Panc1 (cell line): ENCODE measurements around the gene RAB21.

Source experiments
- POLR2AphosphoS5 ChIP-seq: IDR thresholded peaks from 2 replicates; pipeline ENCODE4 v1.6.1; 2012; ENCODE audit warnings: mild to moderate bottlenecking, low read depth, low read length, moderate library complexity
- SIN3A ChIP-seq: IDR thresholded peaks from 2 replicates; pipeline ENCODE4 v1.6.1; 2012; ENCODE audit warnings: low read depth, mild to moderate bottlenecking, low read length, moderate library complexity, borderline replicate concordance; ENCODE audit not compliant: insufficient read depth
- TF ChIP-seq, protein P1 (sequence below): fragments of 450-650 bp; IDR thresholded peaks from 2 replicates; pipeline ENCODE4 v1.5.1; 2017; ENCODE audit warnings: mild to moderate bottlenecking
- TF ChIP-seq, protein P2 (sequence below), 2 experiments: IDR thresholded peaks; 2 replicates each; pipeline ENCODE4 v1.6.1; 2011 to 2012; ENCODE audit warnings: low read depth in 2 of 2, control low read depth in 1 of 2, low read length in 1 of 2, mild to moderate bottlenecking in 1 of 2, moderate library complexity in 1 of 2; ENCODE audit not compliant: insufficient read depth in 1 of 2

DNA sequence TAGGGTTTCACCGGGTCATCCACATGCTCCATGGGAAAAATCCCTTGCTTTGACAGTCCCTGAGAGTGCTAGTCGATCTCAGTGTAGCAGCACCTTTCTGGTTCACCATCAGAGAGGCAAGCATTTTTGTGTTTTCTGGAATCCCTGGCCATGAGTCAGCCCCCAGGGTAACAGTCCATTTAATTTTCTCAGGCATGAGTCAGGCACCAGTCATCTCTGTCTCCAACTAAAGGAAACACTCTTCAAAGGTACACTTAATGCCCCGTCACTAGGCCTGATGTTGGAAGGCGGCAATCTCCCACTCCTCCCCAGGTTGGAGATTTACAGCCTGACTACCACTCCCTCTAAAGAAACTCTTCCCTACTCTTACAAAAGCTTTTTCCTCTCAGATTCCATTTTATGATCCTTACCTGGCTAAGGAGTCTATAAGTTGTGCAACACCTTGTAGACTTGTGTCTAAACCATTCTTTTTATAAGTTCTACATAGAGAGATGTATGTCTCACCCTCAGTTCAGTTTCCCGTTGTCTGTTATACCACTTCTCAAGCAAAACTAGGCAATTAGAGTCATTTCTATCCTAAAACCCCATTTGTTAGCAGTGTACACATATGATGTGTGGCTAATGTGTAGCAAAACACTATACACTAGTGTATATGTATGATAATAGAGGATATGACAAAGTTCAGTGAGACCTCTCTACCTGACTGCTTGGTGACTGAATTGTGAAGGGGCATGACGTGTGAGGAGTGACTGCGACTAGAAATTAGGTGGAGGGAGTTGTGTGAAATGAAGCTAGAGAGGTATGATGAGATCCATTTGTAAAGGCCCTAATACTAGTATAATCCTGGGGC, 44.2 kb upstream of the RAB21 start:
- TF ChIP-seq, protein P1, sequence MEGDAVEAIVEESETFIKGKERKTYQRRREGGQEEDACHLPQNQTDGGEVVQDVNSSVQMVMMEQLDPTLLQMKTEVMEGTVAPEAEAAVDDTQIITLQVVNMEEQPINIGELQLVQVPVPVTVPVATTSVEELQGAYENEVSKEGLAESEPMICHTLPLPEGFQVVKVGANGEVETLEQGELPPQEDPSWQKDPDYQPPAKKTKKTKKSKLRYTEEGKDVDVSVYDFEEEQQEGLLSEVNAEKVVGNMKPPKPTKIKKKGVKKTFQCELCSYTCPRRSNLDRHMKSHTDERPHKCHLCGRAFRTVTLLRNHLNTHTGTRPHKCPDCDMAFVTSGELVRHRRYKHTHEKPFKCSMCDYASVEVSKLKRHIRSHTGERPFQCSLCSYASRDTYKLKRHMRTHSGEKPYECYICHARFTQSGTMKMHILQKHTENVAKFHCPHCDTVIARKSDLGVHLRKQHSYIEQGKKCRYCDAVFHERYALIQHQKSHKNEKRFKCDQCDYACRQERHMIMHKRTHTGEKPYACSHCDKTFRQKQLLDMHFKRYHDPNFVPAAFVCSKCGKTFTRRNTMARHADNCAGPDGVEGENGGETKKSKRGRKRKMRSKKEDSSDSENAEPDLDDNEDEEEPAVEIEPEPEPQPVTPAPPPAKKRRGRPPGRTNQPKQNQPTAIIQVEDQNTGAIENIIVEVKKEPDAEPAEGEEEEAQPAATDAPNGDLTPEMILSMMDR: no peak
- TF ChIP-seq SIN3A (no peak), POLR2AphosphoS5 (no peak)
- TF ChIP-seq, protein P2, sequence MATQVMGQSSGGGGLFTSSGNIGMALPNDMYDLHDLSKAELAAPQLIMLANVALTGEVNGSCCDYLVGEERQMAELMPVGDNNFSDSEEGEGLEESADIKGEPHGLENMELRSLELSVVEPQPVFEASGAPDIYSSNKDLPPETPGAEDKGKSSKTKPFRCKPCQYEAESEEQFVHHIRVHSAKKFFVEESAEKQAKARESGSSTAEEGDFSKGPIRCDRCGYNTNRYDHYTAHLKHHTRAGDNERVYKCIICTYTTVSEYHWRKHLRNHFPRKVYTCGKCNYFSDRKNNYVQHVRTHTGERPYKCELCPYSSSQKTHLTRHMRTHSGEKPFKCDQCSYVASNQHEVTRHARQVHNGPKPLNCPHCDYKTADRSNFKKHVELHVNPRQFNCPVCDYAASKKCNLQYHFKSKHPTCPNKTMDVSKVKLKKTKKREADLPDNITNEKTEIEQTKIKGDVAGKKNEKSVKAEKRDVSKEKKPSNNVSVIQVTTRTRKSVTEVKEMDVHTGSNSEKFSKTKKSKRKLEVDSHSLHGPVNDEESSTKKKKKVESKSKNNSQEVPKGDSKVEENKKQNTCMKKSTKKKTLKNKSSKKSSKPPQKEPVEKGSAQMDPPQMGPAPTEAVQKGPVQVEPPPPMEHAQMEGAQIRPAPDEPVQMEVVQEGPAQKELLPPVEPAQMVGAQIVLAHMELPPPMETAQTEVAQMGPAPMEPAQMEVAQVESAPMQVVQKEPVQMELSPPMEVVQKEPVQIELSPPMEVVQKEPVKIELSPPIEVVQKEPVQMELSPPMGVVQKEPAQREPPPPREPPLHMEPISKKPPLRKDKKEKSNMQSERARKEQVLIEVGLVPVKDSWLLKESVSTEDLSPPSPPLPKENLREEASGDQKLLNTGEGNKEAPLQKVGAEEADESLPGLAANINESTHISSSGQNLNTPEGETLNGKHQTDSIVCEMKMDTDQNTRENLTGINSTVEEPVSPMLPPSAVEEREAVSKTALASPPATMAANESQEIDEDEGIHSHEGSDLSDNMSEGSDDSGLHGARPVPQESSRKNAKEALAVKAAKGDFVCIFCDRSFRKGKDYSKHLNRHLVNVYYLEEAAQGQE (IDR thresholded peaks at IDR 0.05; ENCODE audit: insufficient read depth in 1 of 2, low read depth in 2 of 2, low read length in 1 of 2): no peak
